ENCODE measurements around the gene SLC38A10.

GRCh38 chr17:81228834-81229665 is 66.1 kb downstream of the SLC38A10 start:
- no peak for TF ChIP-seq POLR2A (IDR thresholded peaks at IDR 0.05)
- TF ChIP-seq CTCF (IDR thresholded peaks at IDR 0.05): no peak
